NCI-H2196 (cell line): ENCODE results near the gene MPV17L2.

Experiments used
- DNase-seq: peaks from one replicate; lab custom pipeline; 2025; ENCODE audit not compliant: unreplicated experiment; lab: John Stamatoyannopoulos, UW

MPV17L2 gene

GRCh38 chr19:18160493-18160970 is 32.5 kb upstream of the MPV17L2 start:
- DNase-seq: no peak

GRCh38 chr19:18160971-18161635 is 31.9 kb upstream of the MPV17L2 start:
- peak; percentile 86 for DNase-seq

DNA sequence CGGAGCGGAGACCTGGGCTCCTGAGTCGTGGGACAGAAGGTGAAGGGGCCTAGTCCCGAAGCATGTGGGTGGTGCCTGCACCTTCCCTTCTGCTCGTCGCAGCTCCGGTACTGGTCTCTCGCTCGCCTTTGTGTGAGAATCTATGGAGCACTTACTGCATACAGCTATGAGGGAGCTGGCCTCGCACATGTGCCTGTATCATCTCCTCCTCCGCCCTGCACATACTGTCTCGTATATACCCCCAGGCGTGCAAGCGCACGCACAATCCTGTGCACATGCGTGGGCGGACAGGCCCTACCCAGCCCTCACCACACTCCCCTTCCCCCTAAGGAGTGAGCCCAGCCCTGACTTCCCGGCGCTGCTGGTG is 31.4 kb upstream of the MPV17L2 start:
- DNase-seq: no peak

GRCh38 chr19:18164072-18164471 is 28.9 kb upstream of the MPV17L2 start:
- no peak for DNase-seq

GRCh38 chr19:18165794-18166544 is 27.0 kb upstream of the MPV17L2 start:
- DNase-seq: no peak

GRCh38 chr19:18167011-18167410 is 26.0 kb upstream of the MPV17L2 start:
- DNase-seq: no peak

DNA sequence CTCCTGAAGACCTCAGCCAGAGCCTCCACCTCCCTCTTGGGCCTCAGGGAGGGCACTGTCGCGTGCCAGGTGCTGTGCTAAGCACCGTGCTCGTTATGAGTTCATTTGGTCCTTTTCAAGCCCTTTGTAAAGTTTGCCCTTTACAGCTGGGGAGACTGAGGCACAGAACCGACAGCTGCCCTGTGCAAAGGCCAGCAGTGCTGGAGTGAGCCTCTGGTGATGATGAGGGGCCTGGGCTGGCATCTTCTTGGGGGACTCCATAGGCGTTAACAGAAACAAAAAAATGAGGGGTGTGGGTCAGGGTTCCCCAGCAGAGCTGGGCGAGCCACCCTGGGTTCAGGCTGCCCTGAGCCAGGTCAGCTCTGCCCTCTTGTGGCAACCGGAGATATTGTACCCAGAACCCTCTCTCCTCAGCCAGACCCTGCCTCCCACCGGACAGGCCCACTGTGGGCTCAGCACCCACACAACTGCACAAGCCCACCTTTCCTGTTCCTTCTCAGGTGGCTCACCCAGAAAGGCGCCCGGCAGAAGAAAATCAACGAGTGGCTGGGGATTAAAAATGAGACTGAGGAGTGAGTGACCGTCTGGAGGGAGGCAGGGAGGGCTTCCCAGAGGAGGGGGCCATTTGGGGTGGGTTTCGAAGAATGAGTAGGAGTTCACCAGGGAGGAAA is 24.9 kb upstream of the MPV17L2 start:
- DNase-seq: peak; percentile 45

DNA sequence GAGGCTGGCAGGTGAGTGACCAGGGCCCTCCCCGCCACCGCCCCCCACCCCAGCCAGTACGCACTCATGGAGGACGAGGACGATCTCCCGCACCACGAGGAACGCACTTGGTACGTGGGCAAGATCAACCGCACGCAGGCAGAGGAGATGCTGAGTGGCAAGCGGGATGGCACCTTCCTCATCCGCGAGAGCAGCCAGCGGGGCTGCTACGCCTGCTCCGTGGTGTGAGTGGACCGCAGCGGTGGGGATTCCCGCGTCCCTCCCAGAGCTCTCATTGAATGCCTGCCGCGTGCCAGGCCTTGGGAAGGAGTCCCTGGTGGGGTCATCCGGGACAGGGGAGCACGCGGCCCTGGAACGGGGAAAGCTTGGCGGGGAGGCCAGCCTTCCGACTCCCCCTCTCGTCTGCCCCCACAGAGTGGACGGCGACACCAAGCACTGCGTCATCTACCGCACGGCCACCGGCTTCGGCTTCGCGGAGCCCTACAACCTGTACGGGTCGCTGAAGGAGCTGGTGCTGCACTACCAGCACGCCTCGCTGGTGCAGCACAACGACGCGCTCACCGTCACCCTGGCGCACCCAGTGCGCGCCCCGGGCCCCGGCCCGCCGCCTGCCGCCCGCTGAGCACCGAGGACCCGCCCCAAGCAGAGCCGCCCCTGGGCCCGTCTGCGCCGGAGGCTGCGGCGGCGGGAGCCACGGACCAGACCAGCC is 24.2 kb upstream of the MPV17L2 start:
- no peak for DNase-seq

DNA sequence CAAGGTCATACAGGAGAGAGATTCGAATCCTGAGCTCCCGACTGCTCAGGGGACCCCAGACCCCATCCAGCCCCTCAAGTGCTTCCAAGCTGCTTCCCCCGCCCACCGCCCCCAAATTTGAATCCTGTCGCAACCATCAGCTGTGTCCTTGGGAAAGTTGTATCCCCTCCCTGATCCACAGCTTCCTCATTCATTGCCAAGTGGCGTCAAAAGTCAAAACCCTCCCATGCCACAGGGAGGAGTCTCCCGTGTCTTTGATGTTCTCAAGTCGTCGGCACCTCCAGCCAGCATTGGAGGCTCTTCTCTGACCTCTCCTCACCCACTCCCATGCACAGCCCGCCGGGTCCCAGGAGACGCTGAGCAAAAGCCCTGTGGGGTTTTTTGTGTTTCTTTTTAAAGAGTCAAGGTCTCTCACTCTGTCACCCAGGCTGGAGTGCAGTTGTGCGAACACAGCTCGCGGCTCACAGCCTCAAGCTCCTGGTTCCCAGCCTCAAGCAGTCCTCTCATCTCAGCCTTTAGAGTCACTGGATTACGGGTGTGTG is 22.2 kb upstream of the MPV17L2 start:
- no peak for DNase-seq

GRCh38 chr19:18171605-18172327 is 21.3 kb upstream of the MPV17L2 start:
- no peak for DNase-seq

- no peak for DNase-seq
Observed at GRCh38 chr19:18172331-18173053, 20.5 kb upstream of the MPV17L2 start.

GRCh38 chr19:18173054-18173571 is 19.9 kb upstream of the MPV17L2 start:
- DNase-seq: no peak

- peak; percentile 94 for DNase-seq
Observed at GRCh38 chr19:18173572-18174288, 19.3 kb upstream of the MPV17L2 start, which contains the start of gene IFI30. Gene IFI30, plus strand, starts transcription at chr19:18173813. Its CDS starts 29 bp downstream, at chr19:18173842.

DNA sequence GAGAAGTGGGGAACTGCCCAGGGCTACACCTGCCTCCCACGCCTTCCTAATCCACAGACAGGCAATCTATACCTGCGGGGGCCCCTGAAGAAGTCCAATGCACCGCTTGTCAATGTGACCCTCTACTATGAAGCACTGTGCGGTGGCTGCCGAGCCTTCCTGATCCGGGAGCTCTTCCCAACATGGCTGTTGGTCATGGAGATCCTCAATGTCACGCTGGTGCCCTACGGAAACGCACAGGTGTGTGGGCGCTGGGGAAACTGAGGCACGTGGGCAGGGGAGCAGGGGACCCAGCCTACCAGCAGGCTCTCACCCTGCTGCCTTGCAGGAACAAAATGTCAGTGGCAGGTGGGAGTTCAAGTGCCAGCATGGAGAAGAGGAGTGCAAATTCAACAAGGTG is 18.0 kb upstream of the MPV17L2 start:
- no peak for DNase-seq

- DNase-seq: no peak
Observed at GRCh38 chr19:18176367-18177310, 16.4 kb upstream of the MPV17L2 start.

DNA sequence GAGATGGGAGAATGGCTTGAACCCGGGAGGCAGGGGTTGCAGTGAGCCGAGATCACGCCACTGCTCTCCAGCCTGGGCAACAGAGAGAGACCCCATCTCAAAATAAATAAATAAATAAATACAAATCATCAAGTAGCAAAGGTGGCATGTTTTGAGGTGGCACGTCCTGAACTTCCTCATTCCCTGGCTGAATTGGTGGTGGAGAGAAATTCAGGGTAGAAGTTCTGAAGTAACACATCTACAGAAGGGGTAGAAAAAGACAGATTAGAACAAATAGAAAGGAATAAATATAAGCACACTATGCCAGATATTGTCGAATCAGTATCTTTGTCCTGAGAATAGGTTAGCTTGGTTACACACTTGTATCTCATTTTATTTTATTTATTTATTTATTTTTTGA is 13.1 kb upstream of the MPV17L2 start:
- no peak for DNase-seq

DNA sequence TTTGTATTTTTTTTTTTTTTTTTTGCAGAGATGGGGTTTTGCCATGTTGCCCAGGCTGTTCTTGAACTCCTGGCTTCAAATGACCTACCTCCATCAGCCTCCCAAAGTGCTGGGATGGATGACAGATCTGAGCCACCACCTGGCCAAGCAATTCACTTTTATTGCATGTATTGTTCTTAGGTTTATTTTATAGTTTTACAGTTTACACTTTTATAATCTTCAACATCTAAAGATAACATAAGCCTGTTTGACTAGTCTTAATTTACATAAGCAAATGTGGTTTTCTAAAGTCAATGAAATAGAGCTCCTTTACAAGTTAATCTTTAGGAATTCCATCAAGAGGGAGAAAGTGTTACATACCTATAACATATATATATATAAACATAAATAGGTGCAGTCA is 9.5 kb upstream of the MPV17L2 start:
- peak; percentile 16 for DNase-seq

DNA sequence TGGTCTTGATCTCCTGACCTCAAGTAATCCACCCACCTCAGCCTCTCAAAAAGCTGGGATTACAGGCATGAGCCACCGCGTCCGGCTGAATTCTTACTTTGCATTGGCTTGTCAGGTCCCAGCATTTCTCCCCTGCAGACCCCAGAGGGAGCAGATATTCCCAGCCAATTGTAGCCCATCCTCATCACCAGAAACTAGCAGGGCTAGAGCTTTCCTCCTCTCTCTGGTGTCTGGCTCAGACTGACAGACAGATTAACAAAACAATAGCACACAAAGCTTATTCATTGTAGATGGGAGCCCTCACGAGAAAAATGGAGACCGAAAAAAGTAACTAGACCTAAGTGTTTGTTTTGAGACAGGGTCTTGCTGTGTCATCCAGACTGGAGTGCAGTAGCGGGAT is 7.5 kb upstream of the MPV17L2 start:
- DNase-seq: no peak
